H1 (cell line): ENCODE measurements around the gene BCL2L1. TPM values are rescaled to one million over a fixed set of nuclear protein-coding genes. Genes with fewer than 3 reads are reported as not detected.

Experiments used
- ATF3 ChIP-seq: IDR thresholded peaks from 2 replicates; pipeline ENCODE4 v1.6.1; 2011; ENCODE audit warnings: low read depth, mild to moderate bottlenecking, low read length; ENCODE audit not compliant: insufficient read depth
- CHD2 ChIP-seq: IDR thresholded peaks from 2 replicates; pipeline ENCODE4 v1.6.1; 2012; ENCODE audit warnings: low read length, improper control_type of control experiment
- GTF2F1 ChIP-seq: IDR thresholded peaks from 2 replicates; pipeline ENCODE4 v1.6.1; 2012; ENCODE audit warnings: low read depth, low read length, improper control_type of control experiment, borderline replicate concordance
- MAFK ChIP-seq: IDR thresholded peaks from 2 replicates; pipeline ENCODE4 v1.6.1; 2012; ENCODE audit warnings: low read depth, mild to moderate bottlenecking, improper control_type of control experiment, low read length
- NANOG ChIP-seq: IDR thresholded peaks from 2 replicates; pipeline ENCODE4 v1.6.1; 2011; ENCODE audit warnings: low read length, low read depth, mild to moderate bottlenecking, inconsistent platforms; ENCODE audit not compliant: insufficient read depth, poor library complexity, severe bottlenecking
- RFX5 ChIP-seq: IDR thresholded peaks from 2 replicates; pipeline ENCODE4 v1.6.1; 2011; ENCODE audit warnings: low read depth, low read length, improper control_type of control experiment, borderline replicate concordance
- polyA plus RNA-seq, 7 experiments: library from polyadenylated mRNA; depleted of rRNA in 3 of 7; stranded (reverse) in 5 of 7; unstranded in 2 of 7; fragments of >200 nt in 5 of 7; fragments of 200-250 nt in 2 of 7; gene quantifications; 1 replicate in 5 of 7; 2 replicates in 1 of 7; 4 replicates in 1 of 7; pipeline versions ENCODE4 v1.2.1 to v1.2.3, GENCODE V29; 2011 to 2013; ENCODE audit warnings: missing spikeins in 2 of 7, mixed read lengths in 2 of 7
- total RNA-seq: library from RNA; stranded (reverse); fragmentation: NEBNext Ultra II Directional; extraction: Animal tissue kit (Norgen Biotek cat#: 25700); gene quantifications from 2 replicates; pipeline ENCODE4 v1.2.1, GENCODE V29; 2021

BCL2L1 gene
- total and polyA plus RNA-seq, 2 of the 8 experiments (the other 6 are each of a cell fraction or from before 2014, with no cell fraction given): 64.9 to 66.1 TPM

GRCh38 chr20:31698803-31699718, 23.6 kb downstream of the BCL2L1 start (continued):
- TF ChIP-seq CHD2 (no peak), GTF2F1 (no peak), RFX5 (no peak), ATF3 (no peak), MAFK (no peak), NANOG (no peak)
